Parathyroid adenoma (tissue), 2 donors: Measurements from ENCODE around the gene DDX54.

Experiments used
- H2AFZ ChIP-seq: fragments of 300-600 bp; sonication (generic); one replicate; pipeline ENCODE4 v1.7.0; 2017; ENCODE audit warnings: antibody characterized with exemption, mild to moderate bottlenecking
- H3K27ac ChIP-seq: fragments of 300-600 bp; sonication (generic); one replicate; pipeline ENCODE4 v1.7.0; 2017
- H3K27me3 ChIP-seq: fragments of 300-600 bp; sonication (generic); one replicate; pipeline ENCODE4 v1.7.0; 2017; ENCODE audit warnings: low read length; ENCODE audit not compliant: control insufficient read depth, insufficient read depth
- H3K36me3 ChIP-seq: fragments of 300-600 bp; sonication (generic); one replicate; pipeline ENCODE4 v1.7.0; 2017; ENCODE audit warnings: low read length; ENCODE audit not compliant: control insufficient read depth, insufficient read depth
- H3K4me1 ChIP-seq: fragments of 300-600 bp; sonication (generic); one replicate; pipeline ENCODE4 v1.7.0; 2017; ENCODE audit warnings: control low read depth
- H3K4me2 ChIP-seq: fragments of 300-600 bp; sonication (generic); one replicate; pipeline ENCODE4 v1.7.0; 2017; ENCODE audit warnings: low read length
- H3K4me3 ChIP-seq: fragments of 300-600 bp; sonication (generic); one replicate; pipeline ENCODE4 v1.7.0; 2017; ENCODE audit warnings: low read depth, low read length
- H3K79me2 ChIP-seq: fragments of 300-600 bp; sonication (generic); one replicate; pipeline ENCODE4 v1.7.0; 2017; ENCODE audit warnings: control low read depth
- H3K9ac ChIP-seq: fragments of 300-600 bp; sonication (generic); one replicate; pipeline ENCODE4 v1.7.0; 2017; ENCODE audit warnings: mild to moderate bottlenecking
- H3K9me3 ChIP-seq: fragments of 300-600 bp; sonication (generic); one replicate; pipeline ENCODE4 v1.7.0; 2017; ENCODE audit warnings: low read length; ENCODE audit not compliant: control insufficient read depth
- TF ChIP-seq, protein P1 (sequence below): fragments of 300-600 bp; sonication (generic); IDR thresholded peaks from one replicate; pipeline ENCODE4 v1.7.0; 2017; ENCODE audit warnings: antibody characterized with exemption, mild to moderate bottlenecking
- donor health status: primary hyperparathyroidism.

The DDX54 gene

DNA sequence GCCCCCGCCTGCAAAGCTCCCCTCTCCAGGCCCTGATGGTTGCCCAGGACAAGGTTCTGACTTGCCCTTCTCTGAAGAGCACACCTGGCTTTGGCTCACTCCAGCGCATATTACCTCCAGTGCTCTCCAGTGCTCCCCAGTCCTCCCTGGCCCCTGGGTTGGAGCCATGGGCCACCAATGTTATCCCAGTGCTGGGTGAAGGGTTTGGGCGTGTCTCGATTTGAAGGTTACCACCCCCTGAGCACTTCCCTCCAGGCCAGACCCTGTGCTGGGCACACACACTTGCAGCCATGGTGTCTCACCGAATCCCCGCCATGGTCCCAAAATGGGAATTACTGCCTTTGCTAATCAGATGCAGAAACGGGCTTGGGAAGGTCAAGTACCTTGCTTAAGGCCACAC is 11.3 kb upstream of the DDX54 start:
- no peak overlapping the region for H2AFZ ChIP-seq
- no peaks in the 10 kb centered on the region for H3K9me3 ChIP-seq
- H3K27ac ChIP-seq: no peak overlapping the region
- no peaks in the 10 kb centered on the region for H3K27me3 ChIP-seq
- H3K4me1 ChIP-seq: peaks cover 16% of the 10 kb centered on the region
- H3K4me2 ChIP-seq: no peak overlapping the region
- no peak overlapping the region for H3K9ac ChIP-seq
- no peaks in the 10 kb centered on the region for H3K36me3 ChIP-seq
- no peak overlapping the region for H3K4me3 ChIP-seq
- H3K79me2 ChIP-seq: no peaks in the 10 kb centered on the region
- TF ChIP-seq, protein P1, sequence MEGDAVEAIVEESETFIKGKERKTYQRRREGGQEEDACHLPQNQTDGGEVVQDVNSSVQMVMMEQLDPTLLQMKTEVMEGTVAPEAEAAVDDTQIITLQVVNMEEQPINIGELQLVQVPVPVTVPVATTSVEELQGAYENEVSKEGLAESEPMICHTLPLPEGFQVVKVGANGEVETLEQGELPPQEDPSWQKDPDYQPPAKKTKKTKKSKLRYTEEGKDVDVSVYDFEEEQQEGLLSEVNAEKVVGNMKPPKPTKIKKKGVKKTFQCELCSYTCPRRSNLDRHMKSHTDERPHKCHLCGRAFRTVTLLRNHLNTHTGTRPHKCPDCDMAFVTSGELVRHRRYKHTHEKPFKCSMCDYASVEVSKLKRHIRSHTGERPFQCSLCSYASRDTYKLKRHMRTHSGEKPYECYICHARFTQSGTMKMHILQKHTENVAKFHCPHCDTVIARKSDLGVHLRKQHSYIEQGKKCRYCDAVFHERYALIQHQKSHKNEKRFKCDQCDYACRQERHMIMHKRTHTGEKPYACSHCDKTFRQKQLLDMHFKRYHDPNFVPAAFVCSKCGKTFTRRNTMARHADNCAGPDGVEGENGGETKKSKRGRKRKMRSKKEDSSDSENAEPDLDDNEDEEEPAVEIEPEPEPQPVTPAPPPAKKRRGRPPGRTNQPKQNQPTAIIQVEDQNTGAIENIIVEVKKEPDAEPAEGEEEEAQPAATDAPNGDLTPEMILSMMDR: no peak

DNA sequence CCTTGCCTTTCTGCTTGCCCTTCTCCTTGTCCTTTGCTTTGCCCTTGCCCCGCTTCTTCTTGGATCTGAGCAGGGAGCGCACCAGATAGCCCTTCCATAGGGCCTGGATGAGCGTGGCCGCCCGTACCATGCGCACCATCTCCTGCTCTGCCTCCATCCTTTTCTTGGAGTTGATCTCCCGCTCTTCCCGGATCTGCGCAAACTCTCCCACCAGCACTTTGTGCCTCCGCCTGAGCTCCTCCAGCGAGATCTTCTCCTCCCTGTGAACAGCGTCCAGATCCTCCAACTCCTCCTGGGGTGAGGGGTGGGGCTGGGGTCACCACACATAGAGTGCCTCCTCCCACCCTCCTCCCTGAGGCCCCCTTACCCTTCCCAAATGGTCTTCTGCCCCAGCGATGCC is 10.3 kb upstream of the DDX54 start:
- Histone ChIP-seq H3K36me3 (no peaks in the 10 kb centered on the region), H2AFZ (no peak overlapping the region), H3K4me2 (no peak overlapping the region), H3K27ac (no peak overlapping the region), H3K79me2 (no peaks in the 10 kb centered on the region), H3K9ac (no peak overlapping the region), H3K9me3 (no peaks in the 10 kb centered on the region), H3K4me3 (no peak overlapping the region), H3K4me1 (peaks cover 16% of the 10 kb centered on the region), H3K27me3 (no peaks in the 10 kb centered on the region)
- TF ChIP-seq, protein P1: no peak

DNA sequence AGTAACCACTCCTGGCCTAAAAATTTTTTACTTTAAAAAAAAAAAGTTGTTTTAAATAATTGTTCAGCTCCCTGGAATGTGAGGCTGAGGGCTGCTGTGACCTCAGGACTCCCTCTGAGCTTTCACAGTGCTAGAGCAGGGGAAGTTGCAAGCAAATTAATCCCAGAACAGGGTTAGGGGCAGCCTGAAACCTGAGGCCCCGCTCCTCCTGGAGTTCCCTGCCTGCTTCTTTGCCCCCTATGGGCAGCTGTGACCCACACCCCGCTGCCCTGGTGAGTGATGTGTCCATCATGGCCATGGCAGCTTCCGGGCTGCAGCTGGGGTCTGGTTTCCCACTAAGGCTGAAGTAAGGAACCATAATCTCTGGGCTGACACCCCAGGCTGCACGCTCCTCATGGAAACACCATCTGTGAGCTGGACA is 9.7 kb upstream of the DDX54 start:
- Histone ChIP-seq H3K27me3 (no peaks in the 10 kb centered on the region), H3K9ac (no peak overlapping the region), H3K79me2 (no peaks in the 10 kb centered on the region), H3K27ac (no peak overlapping the region), H3K4me1 (peaks cover 16% of the 10 kb centered on the region), H3K4me3 (no peak overlapping the region), H3K4me2 (no peak overlapping the region), H3K36me3 (no peaks in the 10 kb centered on the region), H3K9me3 (no peaks in the 10 kb centered on the region), H2AFZ (no peak overlapping the region)
- TF ChIP-seq, protein P1: no peak

DNA sequence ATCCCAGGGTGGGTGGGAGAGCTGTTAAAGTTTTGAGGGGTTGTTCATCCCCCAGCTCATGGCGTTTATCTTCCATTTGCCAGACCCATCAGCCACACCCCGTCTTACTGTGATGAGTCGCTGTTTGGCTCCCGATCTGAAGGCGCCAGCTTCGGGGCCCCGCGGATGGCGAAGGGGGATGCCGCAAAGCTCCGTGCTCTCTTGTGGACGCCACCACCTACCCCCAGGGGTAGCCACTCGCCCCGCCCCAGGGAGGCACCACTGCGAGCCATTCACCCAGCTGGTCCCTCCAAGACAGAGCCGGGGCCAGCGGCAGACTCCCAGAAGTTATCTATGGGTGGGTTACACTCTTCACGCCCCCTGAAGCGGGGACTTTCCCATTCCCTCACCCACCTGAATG is 5.9 kb upstream of the DDX54 start:
- H3K4me2 ChIP-seq: no peak overlapping the region
- H3K79me2 ChIP-seq: no peaks in the 10 kb centered on the region
- H3K27ac ChIP-seq: no peak overlapping the region
- no peaks in the 10 kb centered on the region for H3K9me3 ChIP-seq
- H3K4me3 ChIP-seq: no peak overlapping the region
- no peak overlapping the region for H2AFZ ChIP-seq
- no peak overlapping the region for H3K9ac ChIP-seq
- H3K36me3 ChIP-seq: no peaks in the 10 kb centered on the region
- TF ChIP-seq, protein P1: no peak
- H3K4me1 ChIP-seq: peaks cover 5% of the 10 kb centered on the region
- H3K27me3 ChIP-seq: no peaks in the 10 kb centered on the region

DNA sequence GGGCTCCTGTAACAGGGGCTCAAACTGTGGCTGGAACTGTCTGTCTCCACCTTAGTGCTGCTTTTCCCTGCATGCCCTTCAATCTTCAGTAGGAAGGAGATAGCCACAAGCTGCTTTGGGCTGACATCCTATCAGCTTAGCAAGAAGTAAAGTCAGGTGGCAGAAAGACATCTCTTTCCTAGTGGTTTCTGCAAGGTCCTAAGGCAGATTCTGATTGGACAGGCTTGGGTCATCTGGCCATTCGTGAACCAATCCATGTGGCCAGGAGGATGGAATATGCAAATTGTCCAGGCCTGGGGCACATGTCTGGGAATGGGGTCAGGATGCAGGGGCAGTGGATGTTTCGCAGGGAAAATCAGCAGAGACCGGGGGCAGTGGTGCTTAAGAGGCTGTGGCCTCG is 5.5 kb upstream of the DDX54 start:
- H3K79me2 ChIP-seq: no peaks in the 10 kb centered on the region
- no peaks in the 10 kb centered on the region for H3K9me3 ChIP-seq
- H3K4me2 ChIP-seq: no peak overlapping the region
- no peak overlapping the region for H3K27ac ChIP-seq
- no peaks in the 10 kb centered on the region for H3K27me3 ChIP-seq
- H3K36me3 ChIP-seq: no peaks in the 10 kb centered on the region
- no peak overlapping the region for H3K9ac ChIP-seq
- peaks cover 7% of the 10 kb centered on the region for H3K4me1 ChIP-seq
- no peak overlapping the region for H2AFZ ChIP-seq
- H3K4me3 ChIP-seq: no peak overlapping the region
- TF ChIP-seq, protein P1: no peak
